ENCODE data around the gene RNF133.

GRCh38 chr7:122699017-122699416 lies at the start of gene RNF133:
- TF ChIP-seq POLR2A (IDR thresholded peaks at IDR 0.05), result no peak
- no peak for TF ChIP-seq CTCF (IDR thresholded peaks at IDR 0.05 in 4 of 5, conservative IDR thresholded peaks at IDR 0.05 in 1 of 5)

Measured in gastrocnemius medialis (tissue), 4 donors.